ENCODE measurements around the gene CCN2. TPM values are rescaled to one million over a fixed set of nuclear protein-coding genes. Genes with fewer than 3 reads are reported as not detected.

Gene CCN2
- polyA plus RNA-seq, 3 donors = 237 to 413 (median 240) TPM

Other genes with a start within 250 kb of the CCN2 start
- not detected for gene OR2A4, start 250.0 kb downstream of the CCN2 start, polyA plus RNA-seq (ENCODE audit: insufficient read length in 3 of 3)
- under 1 TPM in 1 of 3 donors, not detected in 2; 0.18 TPM for gene CTAGE9, start 240.4 kb downstream of the CCN2 start, polyA plus RNA-seq (ENCODE audit: insufficient read length in 3 of 3)
- gene ENPP1, start 143.4 kb downstream of the CCN2 start, polyA plus RNA-seq (ENCODE audit: insufficient read length in 3 of 3) = 10 to 100 TPM; 19.2 to 25.2 (median 25.2) TPM

All from renal cortex interstitium (tissue), 3 donors.